CD4-positive, alpha-beta T cell treated with Interleukin-15 for 4 hours (primary cell): ENCODE data around the gene FXYD1.
"Not testable (repeated sequence)": the region's sequence is repeated elsewhere in the genome, so short reads cannot be mapped to it uniquely, and the experiment has no call there.

Experiments
- DNase-seq: peaks from one replicate; pipeline ENCODE4 v3.0.0-alpha.2; 2020; ENCODE audit warnings: low spot score

FXYD1 gene

GRCh38 chr19:35143231-35143715 is 4.6 kb downstream of the FXYD1 start, which contains the start of gene FXYD7:
FXYD7 (plus strand) TSS chr19:35143255; CDS start chr19:35143334, 79 bp downstream.
- no peak for DNase-seq

GRCh38 chr19:35143818-35144217 is 5.2 kb downstream of the FXYD1 start:
- DNase-seq = no peak

GRCh38 chr19:35144259-35144599 is 5.6 kb downstream of the FXYD1 start:
- no peak for DNase-seq

- peak; percentile 66 for DNase-seq
Measured at GRCh38 chr19:35144600-35145436, 6.2 kb downstream of the FXYD1 start.

GRCh38 chr19:35146746-35147459 is 8.3 kb downstream of the FXYD1 start:
- DNase-seq = no peak

- no peak for DNase-seq
Measured at GRCh38 chr19:35149463-35149862, 10.8 kb downstream of the FXYD1 start.

GRCh38 chr19:35150445-35150844 is 11.8 kb downstream of the FXYD1 start:
- DNase-seq = no peak

GRCh38 chr19:35151273-35152065 is 12.8 kb downstream of the FXYD1 start:
- DNase-seq = no peak

- not testable (repeated sequence) for DNase-seq
Measured at GRCh38 chr19:35153129-35153522, 14.5 kb downstream of the FXYD1 start.

- DNase-seq = peak; percentile 76
Measured at GRCh38 chr19:35153701-35154524, 15.3 kb downstream of the FXYD1 start.

GRCh38 chr19:35154525-35155406 is 16.1 kb downstream of the FXYD1 start, which contains the start of gene FXYD5:
FXYD5 (plus strand) TSS chr19:35154735; CDS start chr19:35155551, 816 bp downstream.
- DNase-seq = peak; percentile 70

GRCh38 chr19:35155441-35155840 is 16.8 kb downstream of the FXYD1 start:
- DNase-seq = no peak

- DNase-seq = no peak
Measured at GRCh38 chr19:35155981-35156672, 17.5 kb downstream of the FXYD1 start.

- no peak for DNase-seq
Measured at GRCh38 chr19:35156673-35157014, 18.0 kb downstream of the FXYD1 start.

GRCh38 chr19:35157431-35157830 is 18.8 kb downstream of the FXYD1 start:
- DNase-seq = no peak

GRCh38 chr19:35159606-35160005 is 21.0 kb downstream of the FXYD1 start:
- no peak for DNase-seq

GRCh38 chr19:35160629-35161433 is 22.2 kb downstream of the FXYD1 start:
- DNase-seq = no peak

- no peak for DNase-seq
Measured at GRCh38 chr19:35161434-35161743, 22.8 kb downstream of the FXYD1 start.
